Esophagus squamous epithelium (tissue), 5 donors: ENCODE measurements around the gene ZDHHC19. TPM values are rescaled to one million over a fixed set of nuclear protein-coding genes. Genes with fewer than 3 reads are reported as not detected.

Experiments
- DNase-seq: peaks from one replicate; lab custom pipeline; 2025; lab: John Stamatoyannopoulos, UW
- H3K27ac ChIP-seq, 4 donors: fragments of 200-600 bp; sonication (generic); one replicate each; pipeline ENCODE4 v1.5.1; 2016 to 2019; ENCODE audit warnings: mild to moderate bottlenecking in 1 of 4
- H3K27me3 ChIP-seq, 4 donors: fragments of 200-600 bp; sonication (generic); 1 replicate in 3 of 4; 2 replicates in 1 of 4; pipeline versions ENCODE4 v1.5.1 to v1.6.0; 2017 to 2021; ENCODE audit warnings: antibody characterized with exemption in 1 of 4
- H3K36me3 ChIP-seq, 3 donors: fragments of 200-600 bp; sonication (generic); one replicate each; pipeline ENCODE4 v1.5.1; 2016 to 2019
- H3K4me1 ChIP-seq, 3 donors: fragments of 200-600 bp; sonication (generic); one replicate each; pipeline ENCODE4 v1.5.1; 2017 to 2019
- H3K4me3 ChIP-seq, 4 donors: fragments of 200-600 bp; sonication (generic); 1 replicate in 3 of 4; 2 replicates in 1 of 4; pipeline ENCODE4 v1.5.1; 2016 to 2019; ENCODE audit warnings: mild to moderate bottlenecking in 2 of 4, moderate library complexity in 1 of 4
- H3K9me3 ChIP-seq, 3 donors: fragments of 200-600 bp; sonication (generic); one replicate each; pipeline ENCODE4 v1.5.1; 2016 to 2019
- POLR2A ChIP-seq, 4 donors: fragments of 450-650 bp; IDR thresholded peaks; one replicate each; pipeline ENCODE4 v1.6.1; 2017; ENCODE audit warnings: antibody characterized with exemption in 4 of 4, mild to moderate bottlenecking in 4 of 4, moderate library complexity in 3 of 4
- WGBS, 2 donors: methylation state at CpG; one replicate each; pipeline ENCODE4 v1.1.5; 2018; 5-methylcytosine and 5-hydroxymethylcytosine counted together
- intact Hi-C: fragments of 100-400 bp; cut with DNase I; formaldehyde crosslinking; loops from one replicate; pipeline ENCODE4 v1.15.0; 2022
- total RNA-seq, 4 donors: library from RNA; depleted of rRNA; stranded (reverse); fragments of >200 nt; gene quantifications; one replicate each; pipeline ENCODE4 v1.1.0, GENCODE V29; 2016
- TF ChIP-seq, protein P1 (sequence below), 6 experiments: fragments of 450-650 bp in 4 of 6; fragments of 200-600 bp in 2 of 6; sonication (generic) in 2 of 6; IDR thresholded peaks; one replicate each; pipeline ENCODE4 v1.5.1; 2016 to 2019; ENCODE audit warnings: antibody characterized with exemption in 6 of 6, mild to moderate bottlenecking in 4 of 6, moderate library complexity in 4 of 6
- donor health status: DM: yes; HTN: yes; CAD: no.

ZDHHC19 gene
- total RNA-seq, 4 donors from 2014 or later: not detected

DNA sequence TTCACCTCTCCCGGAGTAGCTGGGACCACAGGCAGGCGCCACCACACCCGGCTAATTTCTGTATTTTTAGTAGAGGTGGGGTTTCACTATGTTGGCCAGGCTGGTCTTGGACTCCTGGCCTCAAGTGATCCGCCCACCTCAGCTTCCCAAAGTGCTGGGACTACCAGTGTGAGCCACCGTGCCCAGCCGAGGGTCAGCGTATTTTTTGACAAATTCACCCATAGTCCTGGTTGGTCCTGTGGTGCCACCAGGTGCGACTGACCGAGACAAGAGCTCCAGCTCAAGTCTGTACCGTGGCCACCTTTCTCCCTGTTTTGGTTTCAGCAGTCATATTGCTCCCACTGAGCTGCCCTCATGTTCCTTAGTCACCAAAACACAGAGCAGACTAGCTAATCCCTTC lies 13.9 kb upstream of the ZDHHC19 start:
- WGBS, 2 donors: 84 to 95% methylated on average over 5 to 10 of the region's 10 CpGs
- no peak overlapping the region for H3K4me3 ChIP-seq
- intact Hi-C loops: no loop called here
- no peaks in the 10 kb centered on the region for H3K9me3 ChIP-seq
- H3K36me3 ChIP-seq: no peaks in the 10 kb centered on the region
- DNase-seq: no peak
- TF ChIP-seq, protein P1, sequence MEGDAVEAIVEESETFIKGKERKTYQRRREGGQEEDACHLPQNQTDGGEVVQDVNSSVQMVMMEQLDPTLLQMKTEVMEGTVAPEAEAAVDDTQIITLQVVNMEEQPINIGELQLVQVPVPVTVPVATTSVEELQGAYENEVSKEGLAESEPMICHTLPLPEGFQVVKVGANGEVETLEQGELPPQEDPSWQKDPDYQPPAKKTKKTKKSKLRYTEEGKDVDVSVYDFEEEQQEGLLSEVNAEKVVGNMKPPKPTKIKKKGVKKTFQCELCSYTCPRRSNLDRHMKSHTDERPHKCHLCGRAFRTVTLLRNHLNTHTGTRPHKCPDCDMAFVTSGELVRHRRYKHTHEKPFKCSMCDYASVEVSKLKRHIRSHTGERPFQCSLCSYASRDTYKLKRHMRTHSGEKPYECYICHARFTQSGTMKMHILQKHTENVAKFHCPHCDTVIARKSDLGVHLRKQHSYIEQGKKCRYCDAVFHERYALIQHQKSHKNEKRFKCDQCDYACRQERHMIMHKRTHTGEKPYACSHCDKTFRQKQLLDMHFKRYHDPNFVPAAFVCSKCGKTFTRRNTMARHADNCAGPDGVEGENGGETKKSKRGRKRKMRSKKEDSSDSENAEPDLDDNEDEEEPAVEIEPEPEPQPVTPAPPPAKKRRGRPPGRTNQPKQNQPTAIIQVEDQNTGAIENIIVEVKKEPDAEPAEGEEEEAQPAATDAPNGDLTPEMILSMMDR (IDR thresholded peaks at IDR 0.05): no peak
- no peaks in the 10 kb centered on the region for H3K27me3 ChIP-seq
- peaks cover 0 to 5% (median 3%) of the 10 kb centered on the region in 3 donors for H3K4me1 ChIP-seq
- no peak overlapping the region for H3K27ac ChIP-seq

DNA sequence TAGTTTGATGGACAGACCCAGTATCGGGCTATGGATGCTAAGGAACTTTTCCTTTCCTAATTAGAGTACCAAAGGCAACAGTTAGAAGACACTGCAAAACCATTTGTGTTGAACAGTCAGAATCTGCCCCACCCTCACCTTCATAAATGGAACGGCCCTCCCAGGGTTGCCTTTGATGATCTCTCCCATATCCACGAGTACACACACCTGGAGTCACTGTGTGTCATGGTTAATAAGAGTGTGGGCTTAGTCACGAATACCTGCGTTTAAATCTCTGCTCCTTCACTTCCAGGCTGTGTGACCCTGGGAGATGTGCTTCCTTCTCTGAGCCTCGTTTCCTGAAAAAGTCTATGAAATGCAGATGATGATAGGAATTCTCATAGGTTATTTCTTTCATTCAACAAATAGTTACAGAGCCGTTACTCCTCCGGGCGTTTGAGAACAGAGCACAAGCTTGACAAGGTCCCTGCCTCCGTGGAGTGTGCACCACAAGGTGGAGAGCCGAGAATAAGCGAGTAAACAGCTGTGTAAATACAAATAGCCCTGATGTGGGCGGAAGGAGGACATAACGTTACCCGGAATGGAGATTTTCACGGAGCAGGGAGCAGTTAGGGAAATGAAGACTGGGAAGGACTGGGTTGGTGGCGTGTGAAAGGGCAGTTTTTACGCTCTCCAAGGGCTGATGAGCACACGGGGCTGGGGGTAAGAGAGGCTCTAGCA lies 11.8 kb upstream of the ZDHHC19 start:
- H3K27ac ChIP-seq: no peak overlapping the region
- DNase-seq: no peak
- whole genome bisulfite sequencing, 2 donors: 51 to 59% methylated on average over 19 of the region's 19 CpGs
- H3K9me3 ChIP-seq: no peaks in the 10 kb centered on the region
- H3K4me3 ChIP-seq: no peak overlapping the region
- intact Hi-C loops: no loop called here
- no peaks in the 10 kb centered on the region for H3K36me3 ChIP-seq
- peaks cover 4 to 23% (median 19%) of the 10 kb centered on the region in 3 donors for H3K4me1 ChIP-seq
- no peaks in the 10 kb centered on the region for H3K27me3 ChIP-seq
- no peak for TF ChIP-seq POLR2A (IDR thresholded peaks at IDR 0.05)
- TF ChIP-seq, protein P1 (IDR thresholded peaks at IDR 0.05): no peak

GRCh38 chr3:196220991-196221390 lies 9.8 kb upstream of the ZDHHC19 start:
- Histone ChIP-seq H3K27ac (no peak overlapping the region), H3K9me3 (no peaks in the 10 kb centered on the region), H3K4me1 (peaks cover 10 to 35% (median 22%) of the 10 kb centered on the region in 3 donors), H3K36me3 (no peaks in the 10 kb centered on the region), H3K27me3 (peaks cover 0 to 13% (median 0%) of the 10 kb centered on the region in 4 donors), H3K4me3 (no peak overlapping the region)
- DNase-seq: no peak
- WGBS, 2 donors: 70 to 89% methylated on average over 7 of the region's 7 CpGs
- intact Hi-C loops: no loop called here
- no peak for TF ChIP-seq POLR2A (IDR thresholded peaks at IDR 0.05)
- TF ChIP-seq, protein P1 (IDR thresholded peaks at IDR 0.05): no peak

GRCh38 chr3:196220587-196220986 lies 9.4 kb upstream of the ZDHHC19 start:
- H3K4me1 ChIP-seq: peaks cover 10 to 38% (median 22%) of the 10 kb centered on the region in 3 donors
- intact Hi-C loops: no loop called here
- TF ChIP-seq POLR2A (IDR thresholded peaks at IDR 0.05): no peak
- TF ChIP-seq, protein P1 (IDR thresholded peaks at IDR 0.05): no peak
- no peak overlapping the region for H3K4me3 ChIP-seq
- WGBS, 2 donors: 42 to 53% methylated on average over 8 to 10 of the region's 10 CpGs
- peaks cover 0 to 16% (median 0%) of the 10 kb centered on the region in 4 donors for H3K27me3 ChIP-seq
- no peak for DNase-seq
- no peaks in the 10 kb centered on the region for H3K36me3 ChIP-seq
- no peaks in the 10 kb centered on the region for H3K9me3 ChIP-seq
- peak overlapping the region in 2 of 4 donors; percentile 22 to 29 for H3K27ac ChIP-seq

GRCh38 chr3:196219970-196220311 lies 8.7 kb upstream of the ZDHHC19 start:
- TF ChIP-seq POLR2A (IDR thresholded peaks at IDR 0.05): no peak
- TF ChIP-seq, protein P1 (IDR thresholded peaks at IDR 0.05): no peak
- peak overlapping the region in 1 of 4 donors; percentile 22 for H3K27ac ChIP-seq
- H3K4me3 ChIP-seq: peak overlapping the region in 1 of 4 donors; percentile 50
- H3K36me3 ChIP-seq: no peaks in the 10 kb centered on the region
- no peaks in the 10 kb centered on the region for H3K9me3 ChIP-seq
- DNase-seq: no peak
- 76 to 82% methylated on average over 16 to 19 of the region's 19 CpGs for WGBS, 2 donors
- peaks cover 0 to 22% (median 0%) of the 10 kb centered on the region in 4 donors for H3K27me3 ChIP-seq
- intact Hi-C loops: no loop called here
- peaks cover 10 to 38% (median 22%) of the 10 kb centered on the region in 3 donors for H3K4me1 ChIP-seq
